Fibroblast of lung (primary cell): ENCODE data around the gene MAN2C1. TPM values are rescaled to one million over a fixed set of nuclear protein-coding genes. Genes with fewer than 3 reads are reported as not detected.

ENCODE experiments used
- DNase-seq, 2 donors: peaks; one replicate each; pipeline versions ENCODE4 v3.0.0 to v3.0.0-alpha.2; 2010; ENCODE audit warnings: low read depth in 2 of 2
- H2AFZ ChIP-seq: 2 replicates; pipeline ENCODE4 v1.5.1; 2012; ENCODE audit warnings: low read length, control low read depth, inconsistent platforms
- H3K27ac ChIP-seq: 2 replicates; pipeline ENCODE4 v1.5.1; 2011; ENCODE audit warnings: low read length, control low read depth; ENCODE audit not compliant: insufficient read depth
- H3K27me3 ChIP-seq: 2 replicates; pipeline ENCODE4 v1.5.1; 2011; ENCODE audit warnings: mild to moderate bottlenecking, low read length; ENCODE audit not compliant: control insufficient read depth, insufficient read depth
- H3K36me3 ChIP-seq: 2 replicates; pipeline ENCODE4 v1.5.1; 2011; ENCODE audit warnings: low read length; ENCODE audit not compliant: control insufficient read depth, insufficient read depth
- H3K4me1 ChIP-seq: 2 replicates; pipeline ENCODE4 v1.5.1; 2011; ENCODE audit warnings: low read length; ENCODE audit not compliant: control insufficient read depth, insufficient read depth; ENCODE audit errors: extremely low read depth
- H3K4me2 ChIP-seq: 2 replicates; pipeline ENCODE4 v1.5.1; 2011; ENCODE audit warnings: low read length, control low read depth; ENCODE audit not compliant: insufficient read depth; ENCODE audit errors: extremely low read depth
- H3K4me3 ChIP-seq, 4 experiments: fragments of 200-600 bp in 1 of 4; sonication (generic) in 1 of 4; replicated peaks in 1 of 4; 2 replicates each; pipeline ENCODE4 v1.5.1; 2011 to 2016; ENCODE audit warnings: low read length in 4 of 4, low read depth in 3 of 4, mild to moderate bottlenecking in 3 of 4, control low read depth in 2 of 4, inconsistent platforms in 1 of 4, mixed read lengths in 1 of 4; ENCODE audit not compliant: insufficient read depth in 1 of 4; ENCODE audit errors: control extremely low read depth in 1 of 4
- H3K79me2 ChIP-seq: 2 replicates; pipeline ENCODE4 v1.5.1; 2012; ENCODE audit warnings: mild to moderate bottlenecking, low read length, inconsistent platforms; ENCODE audit not compliant: control insufficient read depth, insufficient read depth
- H3K9ac ChIP-seq: 2 replicates; pipeline ENCODE4 v1.5.1; 2011; ENCODE audit warnings: mild to moderate bottlenecking, low read length, control low read depth; ENCODE audit not compliant: insufficient read depth
- H3K9me3 ChIP-seq: 2 replicates; pipeline ENCODE4 v1.5.1; 2012; ENCODE audit warnings: low read depth, low read length; ENCODE audit not compliant: control insufficient read depth, insufficient read depth
- H4K20me1 ChIP-seq: 2 replicates; pipeline ENCODE4 v1.5.1; 2011; ENCODE audit warnings: low read length; ENCODE audit not compliant: control insufficient read depth, insufficient read depth; ENCODE audit errors: extremely low read depth
- EZH2 ChIP-seq: IDR thresholded peaks from 2 replicates; pipeline ENCODE4 v1.5.1; 2012; ENCODE audit warnings: low read length, control low read depth, mild to moderate bottlenecking; ENCODE audit errors: missing control alignments
- polyA plus RNA-seq, 2 donors: library from polyadenylated mRNA; depleted of rRNA in 1 of 2; stranded (reverse) in 1 of 2; unstranded in 1 of 2; fragments of >200 nt; gene quantifications; 2 replicates each; pipeline ENCODE4 v1.2.1, GENCODE V29; 2011 to 2012; ENCODE audit warnings: missing spikeins in 1 of 2
- total RNA-seq: library from RNA; depleted of rRNA; stranded (reverse); fragments of >200 nt; gene quantifications from 2 replicates; pipeline ENCODE4 v1.2.1, GENCODE V29; 2014
- TF ChIP-seq, protein P1 (sequence below), 2 donors: IDR thresholded peaks in 1 of 2; conservative IDR thresholded peaks in 1 of 2; 1 replicate in 1 of 2; 2 replicates in 1 of 2; pipeline ENCODE4 v1.5.1; 2011 to 2012; ENCODE audit warnings: low read length in 2 of 2, control low read depth in 1 of 2, inconsistent platforms in 1 of 2, low read depth in 1 of 2, mild to moderate bottlenecking in 1 of 2

Gene MAN2C1
- total and polyA plus RNA-seq, 2 donors (not counting 1 experiment from before 2014, with no cell fraction given): 40.6 to 124 TPM

DNA sequence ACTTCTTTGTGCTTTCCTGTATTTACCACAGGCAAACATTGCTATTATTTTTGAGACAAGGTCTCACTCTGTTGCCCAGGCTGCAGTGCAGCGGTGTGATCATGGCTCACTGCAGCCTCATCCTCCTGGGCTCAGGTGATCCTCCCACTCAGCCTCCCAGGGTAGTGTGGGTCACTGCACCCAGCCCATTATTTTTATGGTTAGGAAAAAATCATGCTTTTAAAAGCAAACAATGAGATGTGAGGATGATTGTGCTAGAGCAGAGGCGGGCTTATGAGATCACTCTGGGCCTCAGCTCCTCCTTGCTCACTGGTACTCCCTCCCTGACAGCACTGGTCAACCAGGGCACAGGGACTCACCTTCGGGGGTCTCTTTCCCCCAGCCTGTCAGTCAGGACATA, 2.2 kb downstream of the MAN2C1 start:
- Histone ChIP-seq H3K79me2 (peaks cover 8% of the 10 kb centered on the region), H3K27me3 (no peaks in the 10 kb centered on the region), H2AFZ (no peak overlapping the region), H3K36me3 (peaks cover 21% of the 10 kb centered on the region), H3K9me3 (no peaks in the 10 kb centered on the region), H3K4me2 (no peak overlapping the region), H4K20me1 (no peaks in the 10 kb centered on the region), H3K9ac (no peak overlapping the region), H3K4me3 (no peak overlapping the region), H3K27ac (no peak overlapping the region), H3K4me1 (peaks cover 9% of the 10 kb centered on the region)
- TF ChIP-seq, protein P1, sequence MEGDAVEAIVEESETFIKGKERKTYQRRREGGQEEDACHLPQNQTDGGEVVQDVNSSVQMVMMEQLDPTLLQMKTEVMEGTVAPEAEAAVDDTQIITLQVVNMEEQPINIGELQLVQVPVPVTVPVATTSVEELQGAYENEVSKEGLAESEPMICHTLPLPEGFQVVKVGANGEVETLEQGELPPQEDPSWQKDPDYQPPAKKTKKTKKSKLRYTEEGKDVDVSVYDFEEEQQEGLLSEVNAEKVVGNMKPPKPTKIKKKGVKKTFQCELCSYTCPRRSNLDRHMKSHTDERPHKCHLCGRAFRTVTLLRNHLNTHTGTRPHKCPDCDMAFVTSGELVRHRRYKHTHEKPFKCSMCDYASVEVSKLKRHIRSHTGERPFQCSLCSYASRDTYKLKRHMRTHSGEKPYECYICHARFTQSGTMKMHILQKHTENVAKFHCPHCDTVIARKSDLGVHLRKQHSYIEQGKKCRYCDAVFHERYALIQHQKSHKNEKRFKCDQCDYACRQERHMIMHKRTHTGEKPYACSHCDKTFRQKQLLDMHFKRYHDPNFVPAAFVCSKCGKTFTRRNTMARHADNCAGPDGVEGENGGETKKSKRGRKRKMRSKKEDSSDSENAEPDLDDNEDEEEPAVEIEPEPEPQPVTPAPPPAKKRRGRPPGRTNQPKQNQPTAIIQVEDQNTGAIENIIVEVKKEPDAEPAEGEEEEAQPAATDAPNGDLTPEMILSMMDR (conservative IDR thresholded peaks at IDR 0.05 in 1 of 2, IDR thresholded peaks at IDR 0.05 in 1 of 2; ENCODE audit: low read depth in 1 of 2, low read length in 2 of 2): no peak
- TF ChIP-seq EZH2: no peak
- DNase-seq: no peak

DNA sequence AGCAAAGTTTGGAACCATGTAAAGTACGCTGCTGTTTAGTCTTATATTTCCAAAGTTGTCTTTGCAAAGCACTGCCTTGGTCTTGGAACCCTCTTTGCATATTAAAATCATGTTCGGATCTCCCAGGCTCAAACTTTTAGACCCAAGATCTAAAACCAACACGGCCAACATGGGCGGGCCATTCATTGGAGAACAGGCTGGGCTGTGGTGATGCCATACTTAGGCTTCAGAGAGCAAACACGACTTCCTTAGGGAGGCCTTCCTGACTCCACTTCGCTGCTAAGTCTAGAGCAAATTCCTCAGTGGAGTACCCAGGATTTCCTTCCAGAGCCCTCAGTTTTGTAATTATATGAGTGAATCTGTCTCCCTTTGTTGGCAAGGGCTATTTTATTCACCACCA, 3.5 kb downstream of the MAN2C1 start:
- Histone ChIP-seq H2AFZ (no peak overlapping the region), H3K4me2 (no peak overlapping the region), H3K36me3 (peaks cover 26% of the 10 kb centered on the region), H3K79me2 (peaks cover 8% of the 10 kb centered on the region), H3K27ac (no peak overlapping the region), H4K20me1 (no peaks in the 10 kb centered on the region), H3K9me3 (no peaks in the 10 kb centered on the region), H3K9ac (no peak overlapping the region), H3K4me1 (peaks cover 9% of the 10 kb centered on the region), H3K4me3 (no peak overlapping the region), H3K27me3 (no peaks in the 10 kb centered on the region)
- no peak for DNase-seq
- no peak for TF ChIP-seq EZH2
- TF ChIP-seq, protein P1 (conservative IDR thresholded peaks at IDR 0.05 in 1 of 2, IDR thresholded peaks at IDR 0.05 in 1 of 2; ENCODE audit: low read depth in 1 of 2, low read length in 2 of 2): no peak

DNA sequence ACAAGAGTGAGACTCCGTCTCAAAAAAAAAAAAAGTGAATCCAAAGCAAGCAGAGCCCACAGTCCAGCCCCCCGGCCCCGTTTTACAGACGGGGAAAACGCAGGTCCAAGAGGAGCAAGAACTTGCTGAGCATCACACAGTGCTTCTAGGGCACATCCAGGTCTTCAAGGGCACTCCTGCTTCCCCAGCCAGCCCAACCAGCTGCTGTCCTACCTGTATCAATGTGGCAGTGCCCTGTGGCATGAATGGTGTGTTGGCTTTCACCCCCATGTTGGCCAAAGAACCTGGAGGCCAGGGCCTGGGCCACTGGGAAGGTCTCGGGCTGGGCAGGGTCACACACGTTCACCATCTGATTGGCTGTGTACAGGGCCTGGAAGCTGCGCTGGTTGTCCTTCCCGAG, 4.6 kb downstream of the MAN2C1 start:
- Histone ChIP-seq H3K27me3 (no peaks in the 10 kb centered on the region), H3K27ac (no peak overlapping the region), H3K79me2 (peaks cover 3% of the 10 kb centered on the region), H3K4me3 (no peak overlapping the region), H3K4me2 (no peak overlapping the region), H4K20me1 (no peaks in the 10 kb centered on the region), H3K4me1 (peaks cover under 1% of the 10 kb centered on the region), H3K36me3 (peaks cover 33% of the 10 kb centered on the region), H3K9me3 (no peaks in the 10 kb centered on the region), H2AFZ (no peak overlapping the region), H3K9ac (no peak overlapping the region)
- TF ChIP-seq, protein P1 (conservative IDR thresholded peaks at IDR 0.05 in 1 of 2, IDR thresholded peaks at IDR 0.05 in 1 of 2; ENCODE audit: low read depth in 1 of 2, low read length in 2 of 2): no peak
- no peak for TF ChIP-seq EZH2
- no peak for DNase-seq
